NCI-H1048 (cell line): ENCODE results near the gene CFAP61.
"Not testable (repeated sequence)": the region's sequence is repeated elsewhere in the genome, so short reads cannot be mapped to it uniquely, and the experiment has no call there.

Experiments used
- DNase-seq: peaks from one replicate; lab custom pipeline; 2025; lab: John Stamatoyannopoulos, UW

CFAP61 gene

GRCh38 chr20:20089939-20090338 lies 37.6 kb downstream of the CFAP61 start:
- DNase-seq: no peak

GRCh38 chr20:20092827-20093226 lies 40.5 kb downstream of the CFAP61 start:
- DNase-seq: no peak

- no peak for DNase-seq
Observed at GRCh38 chr20:20094410-20094809, 42.1 kb downstream of the CFAP61 start.

- no peak for DNase-seq
Observed at GRCh38 chr20:20095114-20095872, 43.0 kb downstream of the CFAP61 start.

- DNase-seq: no peak
Observed at GRCh38 chr20:20096421-20096820, 44.1 kb downstream of the CFAP61 start.

GRCh38 chr20:20100881-20101280 lies 48.5 kb downstream of the CFAP61 start:
- DNase-seq: no peak

GRCh38 chr20:20102163-20102562 lies 49.8 kb downstream of the CFAP61 start:
- DNase-seq: no peak

GRCh38 chr20:20102716-20103258 lies 50.5 kb downstream of the CFAP61 start:
- DNase-seq: no peak

GRCh38 chr20:20103486-20103885 lies 51.2 kb downstream of the CFAP61 start:
- DNase-seq: no peak

- not testable (repeated sequence) for DNase-seq
Observed at GRCh38 chr20:20123187-20123586, 70.9 kb downstream of the CFAP61 start.

GRCh38 chr20:20130399-20130798 lies 78.1 kb downstream of the CFAP61 start:
- no peak for DNase-seq

- no peak for DNase-seq
Observed at GRCh38 chr20:20134941-20135575, 82.7 kb downstream of the CFAP61 start.

- DNase-seq: no peak
Observed at GRCh38 chr20:20136313-20136712, 84.0 kb downstream of the CFAP61 start.

GRCh38 chr20:20137851-20138250 lies 85.5 kb downstream of the CFAP61 start:
- no peak for DNase-seq

GRCh38 chr20:20138301-20139064 lies 86.2 kb downstream of the CFAP61 start:
- no peak for DNase-seq

- DNase-seq: no peak
Observed at GRCh38 chr20:20139403-20139802, 87.1 kb downstream of the CFAP61 start.

GRCh38 chr20:20143165-20143564 lies 90.8 kb downstream of the CFAP61 start:
- DNase-seq: no peak

GRCh38 chr20:20143646-20144045 lies 91.3 kb downstream of the CFAP61 start:
- DNase-seq: no peak

GRCh38 chr20:20148779-20149178 lies 96.4 kb downstream of the CFAP61 start:
- DNase-seq: no peak

- no peak for DNase-seq
Observed at GRCh38 chr20:20150241-20150640, 97.9 kb downstream of the CFAP61 start.

- no peak for DNase-seq
Observed at GRCh38 chr20:20160520-20160919, 108.2 kb downstream of the CFAP61 start.

GRCh38 chr20:20161611-20162010 lies 109.3 kb downstream of the CFAP61 start:
- no peak for DNase-seq

- no peak for DNase-seq
Observed at GRCh38 chr20:20167698-20168097, 115.4 kb downstream of the CFAP61 start.
